Astrocyte (in vitro differentiated cells and primary cell): ENCODE measurements around the gene NPHS1.

Experiments
- EZH2 ChIP-seq: IDR thresholded peaks from 2 replicates; pipeline ENCODE4 v1.6.1; 2012; ENCODE audit warnings: mild to moderate bottlenecking, low read length, inconsistent platforms; ENCODE audit not compliant: insufficient read depth
- TF ChIP-seq, protein P1 (sequence below): IDR thresholded peaks from 2 replicates; pipeline ENCODE4 v1.5.1; 2011; ENCODE audit warnings: low read depth, mild to moderate bottlenecking, inconsistent platforms, low read length, moderate library complexity; ENCODE audit not compliant: insufficient read depth

DNA sequence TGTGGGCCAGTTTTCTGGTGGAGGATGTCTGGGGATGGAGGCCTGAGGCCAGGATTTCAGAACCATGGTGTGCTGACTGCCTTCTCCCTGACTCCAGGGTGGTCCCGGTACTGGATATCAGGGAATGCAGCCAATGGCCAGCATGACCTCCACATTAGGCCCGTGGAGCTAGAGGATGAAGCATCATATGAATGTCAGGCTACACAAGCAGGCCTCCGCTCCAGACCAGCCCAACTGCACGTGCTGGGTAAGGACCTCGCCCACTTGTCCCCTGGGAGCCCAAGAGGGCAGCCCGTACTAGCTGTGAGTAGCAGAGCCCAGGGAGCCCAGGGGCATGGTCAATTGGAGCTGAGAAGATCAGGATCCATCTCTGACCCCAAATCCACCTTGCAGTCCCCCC lies 6.0 kb upstream of the NPHS1 start:
- TF ChIP-seq, protein P1, sequence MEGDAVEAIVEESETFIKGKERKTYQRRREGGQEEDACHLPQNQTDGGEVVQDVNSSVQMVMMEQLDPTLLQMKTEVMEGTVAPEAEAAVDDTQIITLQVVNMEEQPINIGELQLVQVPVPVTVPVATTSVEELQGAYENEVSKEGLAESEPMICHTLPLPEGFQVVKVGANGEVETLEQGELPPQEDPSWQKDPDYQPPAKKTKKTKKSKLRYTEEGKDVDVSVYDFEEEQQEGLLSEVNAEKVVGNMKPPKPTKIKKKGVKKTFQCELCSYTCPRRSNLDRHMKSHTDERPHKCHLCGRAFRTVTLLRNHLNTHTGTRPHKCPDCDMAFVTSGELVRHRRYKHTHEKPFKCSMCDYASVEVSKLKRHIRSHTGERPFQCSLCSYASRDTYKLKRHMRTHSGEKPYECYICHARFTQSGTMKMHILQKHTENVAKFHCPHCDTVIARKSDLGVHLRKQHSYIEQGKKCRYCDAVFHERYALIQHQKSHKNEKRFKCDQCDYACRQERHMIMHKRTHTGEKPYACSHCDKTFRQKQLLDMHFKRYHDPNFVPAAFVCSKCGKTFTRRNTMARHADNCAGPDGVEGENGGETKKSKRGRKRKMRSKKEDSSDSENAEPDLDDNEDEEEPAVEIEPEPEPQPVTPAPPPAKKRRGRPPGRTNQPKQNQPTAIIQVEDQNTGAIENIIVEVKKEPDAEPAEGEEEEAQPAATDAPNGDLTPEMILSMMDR = no peak
- no peak for TF ChIP-seq EZH2
